Heart right ventricle (tissue), 16 donors: ENCODE data around the gene ADD2. TPM values are rescaled to one million over a fixed set of nuclear protein-coding genes. Genes with fewer than 3 reads are reported as not detected.

Experiments used
- ATAC-seq, 8 donors: fragments of 200-7000 bp; cut with Tn5 transposase; one replicate each; pipeline ENCODE4 v1.9.1; 2020; ENCODE audit warnings: mild to moderate bottlenecking in 8 of 8, moderate library complexity in 8 of 8, moderate number of reproducible peaks in 1 of 8
- DNase-seq, 2 donors: peaks; one replicate each; pipeline ENCODE4 v3.0.0-alpha.2; 2020
- H3K27ac ChIP-seq, 10 donors: fragments of 200-600 bp; sonication (generic) in 2 of 10; one replicate each; pipeline versions ENCODE4 v1.5.0 to v1.8.0; 2020 to 2022; ENCODE audit warnings: mild to moderate bottlenecking in 3 of 10
- H3K27me3 ChIP-seq, 7 donors: fragments of 200-600 bp; one replicate each; pipeline ENCODE4 v1.8.0; 2021 to 2022; ENCODE audit warnings: mild to moderate bottlenecking in 2 of 7
- H3K36me3 ChIP-seq, 9 donors: fragments of 200-600 bp; sonication (generic) in 1 of 9; one replicate each; pipeline versions ENCODE4 v1.5.0 to v1.8.0; 2020 to 2022; ENCODE audit warnings: mild to moderate bottlenecking in 2 of 9
- H3K4me1 ChIP-seq, 9 donors: fragments of 200-600 bp; sonication (generic) in 1 of 9; one replicate each; pipeline versions ENCODE4 v1.5.0 to v1.8.0; 2020 to 2022; ENCODE audit warnings: mild to moderate bottlenecking in 4 of 9
- H3K4me3 ChIP-seq, 10 donors: fragments of 200-600 bp; sonication (generic) in 2 of 10; one replicate each; pipeline versions ENCODE4 v1.5.0 to v1.8.0; 2020 to 2022; ENCODE audit warnings: mild to moderate bottlenecking in 7 of 10, moderate library complexity in 2 of 10
- H3K9me3 ChIP-seq, 11 donors: fragments of 200-600 bp in 10 of 11; sonication (generic) in 2 of 11; one replicate each; pipeline versions ENCODE4 v1.5.0 to v1.8.0; 2013 to 2022; ENCODE audit warnings: mild to moderate bottlenecking in 2 of 11, control low read depth in 1 of 11, moderate library complexity in 1 of 11
- CTCF ChIP-seq, 9 donors: fragments of 200-600 bp; sonication (generic) in 2 of 9; IDR thresholded peaks; one replicate each; pipeline versions ENCODE4 v1.5.0 to v1.8.0; 2021 to 2022; ENCODE audit warnings: antibody characterized with exemption in 9 of 9, mild to moderate bottlenecking in 5 of 9, moderate library complexity in 1 of 9
- WGBS, 2 donors: extraction: QIAGEN DNeasy Blood & Tissue Kit; methylation state at CpG; one replicate each; pipeline ENCODE4 v1.1.7; 2013; ENCODE audit warnings: inconsistent platforms in 1 of 2; 5-methylcytosine and 5-hydroxymethylcytosine counted together
- intact Hi-C, 10 donors: fragments of 100-400 bp; cut with DNase I; formaldehyde crosslinking; loops; one replicate each; pipeline versions ENCODE4 v1.11.1 to v1.14.2; 2022
- polyA plus RNA-seq, 2 donors: library from polyadenylated mRNA; stranded (reverse); fragments of 200-250 nt; gene quantifications; one replicate each; pipeline ENCODE4 v1.2.3, GENCODE V29; 2013
- total RNA-seq, 10 donors: library from RNA; stranded (reverse); fragmentation: NEBNext Ultra II Directional in 3 of 10; extraction: Animal tissue kit (Norgen Biotek cat#: 25700) in 3 of 10; gene quantifications; one replicate each; pipeline versions ENCODE4 v1.2.1 to v1.2.4, GENCODE V29; 2021 to 2023
- donor health status: Arrhythmogenic right ventricular cardiomyopathy.
- donor health status: ischemic (EF 13 %, LVEDD 7.1; RV severe dilation, severe dysfunction).
- donor health status: healthy with polysubstance abuse.
- donor health status: DM: no; HTN: yes; CAD: no.
- donor health status: DM: no; HTN: no; CAD: no.
- donor health status: ischemic (EF 25% LVEDD 6.9; RV normal size, moderate dysfunction).
- donor health status: ischemic (EF 25% LVEDD 5.7; RV mildly dilated, moderate dysfunction).
- donor health status: healthy.
- donor health status: DM: yes; HTN: yes; CAD: no.
- donor health status: Ischemic cardiomyopathy.
- donor health status: ischemic (EF 35%, LVEDD 5.7; RV mildly dilated, moderate dysfunction).
- donor health status: nonischemic (EF 11% LVEDD 7.7; RV severe dilation, severe dysfunction).
- donor health status: DM: yes; HTN: yes; CAD: no.
- donor health status: PGD.
- donor health status: ischemic (EF 29% LVEDD 5.4; RV normal size, mild dysfunction).
- donor health status: nonischemic (EF 23%, LVEDD 6.1; RV moderate dilation, normal function).

The ADD2 gene
- total and polyA plus RNA-seq, 12 donors: 0.16 to 5.7 (median 2.2) TPM

GRCh38 chr2:70633508-70633907 is 134.5 kb downstream of the ADD2 start:
- 43 to 74% methylated on average over 1 of the region's 1 CpG for WGBS, 2 donors

GRCh38 chr2:70632966-70633365 is 135.0 kb downstream of the ADD2 start:
- Histone ChIP-seq H3K4me3 (no peak overlapping the region), H3K4me1 (peaks cover 0 to under 1% (median 0%) of the 10 kb centered on the region in 9 donors), H3K27me3 (peaks cover 0 to 5% (median 0%) of the 10 kb centered on the region in 7 donors), H3K27ac (no peak overlapping the region), H3K36me3 (no peaks in the 10 kb centered on the region), H3K9me3 (peaks cover 0 to 16% (median 4%) of the 10 kb centered on the region in 11 donors)
- intact Hi-C loops: no loop called here
- no peak for ATAC-seq
- TF ChIP-seq CTCF (IDR thresholded peaks at IDR 0.05): no peak
- WGBS, 2 donors: 71 to 82% methylated on average over 1 of the region's 1 CpG
- no peak for DNase-seq

More at GRCh38 chr2:70633508-70633907, 134.5 kb downstream of the ADD2 start:
- TF ChIP-seq CTCF (IDR thresholded peaks at IDR 0.05): no peak
- DNase-seq (no peak), ATAC-seq (no peak)
- Histone ChIP-seq H3K27me3 (peaks cover 0 to 5% (median 0%) of the 10 kb centered on the region in 7 donors), H3K4me1 (no peaks in the 10 kb centered on the region), H3K9me3 (peaks cover 0 to 16% (median 4%) of the 10 kb centered on the region in 11 donors), H3K4me3 (no peak overlapping the region), H3K36me3 (no peaks in the 10 kb centered on the region), H3K27ac (no peak overlapping the region)
- intact Hi-C loops: no loop called here

- no peaks in the 10 kb centered on the region for H3K36me3 ChIP-seq
- H3K4me1 ChIP-seq: peaks cover 0 to 4% (median 0%) of the 10 kb centered on the region in 9 donors
- H3K27ac ChIP-seq: no peak overlapping the region
- peaks cover 0 to 16% (median 4%) of the 10 kb centered on the region in 11 donors for H3K9me3 ChIP-seq
- TF ChIP-seq CTCF (IDR thresholded peaks at IDR 0.05): no peak
- DNase-seq (no peak), ATAC-seq (no peak)
- WGBS, 2 donors: 52 to 64% methylated on average over 1 of the region's 1 CpG
- peaks cover 0 to 5% (median 0%) of the 10 kb centered on the region in 7 donors for H3K27me3 ChIP-seq
- intact Hi-C loops: no loop called here
- H3K4me3 ChIP-seq: no peak overlapping the region
Measured at GRCh38 chr2:70632388-70632787, 135.6 kb downstream of the ADD2 start.

- intact Hi-C loops: no loop called here
- DNase-seq (no peak), ATAC-seq (no peak)
- 67 to 77% methylated on average over 1 of the region's 1 CpG for WGBS, 2 donors
- H3K9me3 ChIP-seq: peaks cover 0 to 16% (median 4%) of the 10 kb centered on the region in 11 donors
- no peak for TF ChIP-seq CTCF (IDR thresholded peaks at IDR 0.05)
- no peaks in the 10 kb centered on the region for H3K36me3 ChIP-seq
- no peak overlapping the region for H3K27ac ChIP-seq
- peaks cover 0 to 3% (median 0%) of the 10 kb centered on the region in 7 donors for H3K27me3 ChIP-seq
- H3K4me3 ChIP-seq: no peak overlapping the region
- H3K4me1 ChIP-seq: peaks cover 0 to 9% (median 0%) of the 10 kb centered on the region in 9 donors
Measured at GRCh38 chr2:70630761-70631160, 137.2 kb downstream of the ADD2 start.
